HCT116 (cell line): ENCODE results near the gene TLR9. TPM values are rescaled to one million over a fixed set of nuclear protein-coding genes. Genes with fewer than 3 reads are reported as not detected.

ENCODE experiments used
- ATAC-seq: fragments of 200-7000 bp; cut with Tn5 transposase; 2 replicates; pipeline ENCODE4 v1.9.1; 2020; ENCODE audit warnings: mild to moderate bottlenecking, moderate library complexity
- BruUV-seq: library from RNA; stranded (reverse); fragments of 400-500 nt; replicated peaks from 2 replicates; lab custom pipeline; 2021; lab: Mats Ljungman, UMichigan
- CTCF ChIA-PET: fragments of 300-600 bp; sonication (Branson Sonifier 250); formaldehyde crosslinking; loops from one replicate; lab custom pipeline; 2021; ENCODE audit warnings: antibody characterized with exemption; lab: Charles Lee
- POLR2A ChIA-PET: fragments of 300-600, 350-600 bp; sonication (Branson Sonifier 250); formaldehyde crosslinking; loops from one replicate; lab custom pipeline; 2021; ENCODE audit warnings: antibody characterized with exemption; lab: Charles Lee
- RAD21 ChIA-PET, 2 experiments: fragments of 300-600 bp; sonication (Branson Sonifier 250); formaldehyde crosslinking; loops; one replicate each; lab custom pipeline; 2023; ENCODE audit warnings: low total read pairs in 2 of 2; ENCODE audit not compliant: uncharacterized antibody in 2 of 2, unreplicated experiment in 2 of 2, low non-redundant PET in 1 of 2; lab: Charles Lee
- DNase-seq: peaks from one replicate; pipeline ENCODE4 v3.0.0-alpha.2; 2010; ENCODE audit warnings: low read depth, low spot score
- H2AFZ ChIP-seq: fragments of 200-600 bp; shearing (Covaris generic), sonication (generic); 2 replicates; pipeline ENCODE4 v1.6.1; 2017; ENCODE audit warnings: low read depth, mixed run types, mixed read lengths, antibody characterized with exemption, low read length; ENCODE audit not compliant: poor library complexity, severe bottlenecking
- H3K27ac ChIP-seq: 2 replicates; pipeline ENCODE4 v1.5.1; 2012; ENCODE audit warnings: low read depth, low read length
- H3K27me3 ChIP-seq: fragments of 200-600 bp; sonication (generic); 2 replicates; pipeline ENCODE4 v1.6.1; 2016; ENCODE audit warnings: mixed run types, low read length, mixed read lengths; ENCODE audit not compliant: insufficient read depth
- H3K36me3 ChIP-seq, 2 experiments: fragments of 200-500 bp in 1 of 2; fragments of 200-600 bp in 1 of 2; sonication (Bioruptor generic) in 1 of 2; sonication (generic) in 1 of 2; 2 replicates each; pipeline versions ENCODE4 v1.5.1 to v1.6.1; 2014 to 2016; ENCODE audit warnings: low read length in 2 of 2, inconsistent platforms in 1 of 2, mixed read lengths in 1 of 2, mixed run types in 1 of 2; ENCODE audit not compliant: insufficient read depth in 2 of 2, control insufficient read depth in 1 of 2
- H3K4me1 ChIP-seq, 2 experiments: fragments of 200-600 bp in 1 of 2; sonication (generic) in 1 of 2; 2 replicates each; pipeline versions ENCODE4 v1.5.1 to v1.6.1; 2012 to 2017; ENCODE audit warnings: low read length in 2 of 2, inconsistent platforms in 1 of 2, mild to moderate bottlenecking in 1 of 2, mixed read lengths in 1 of 2, mixed run types in 1 of 2, moderate library complexity in 1 of 2; ENCODE audit not compliant: insufficient read depth in 2 of 2, control insufficient read depth in 1 of 2
- H3K4me2 ChIP-seq: fragments of 200-600 bp; sonication (generic); 2 replicates; pipeline ENCODE4 v1.6.1; 2017; ENCODE audit warnings: mixed run types, low read length, mixed read lengths
- H3K4me3 ChIP-seq, 2 experiments: fragments of 200-600 bp in 1 of 2; sonication (generic) in 1 of 2; replicated peaks in 1 of 2; 2 replicates each; pipeline ENCODE4 v1.5.1; 2011 to 2016; ENCODE audit warnings: low read length in 2 of 2, control low read depth in 1 of 2, low read depth in 1 of 2, mild to moderate bottlenecking in 1 of 2, mixed read lengths in 1 of 2, mixed run types in 1 of 2
- H3K79me2 ChIP-seq: fragments of 200-600 bp; sonication (generic); 2 replicates; pipeline ENCODE4 v1.6.1; 2017; ENCODE audit warnings: mild to moderate bottlenecking, mixed run types, low read length, moderate library complexity, mixed read lengths; ENCODE audit not compliant: insufficient read depth
- H3K9ac ChIP-seq: fragments of 200-600 bp; sonication (generic); 2 replicates; pipeline ENCODE4 v1.6.1; 2016; ENCODE audit warnings: low read length, mixed read lengths
- H3K9me2 ChIP-seq: fragments of 200-600 bp; sonication (generic), shearing (Covaris generic); 2 replicates; pipeline ENCODE4 v1.6.1; 2017; ENCODE audit warnings: mixed run types, mild to moderate bottlenecking, moderate library complexity; ENCODE audit not compliant: insufficient read depth
- H3K9me3 ChIP-seq, 2 experiments: fragments of 200-500 bp in 1 of 2; fragments of 200-600 bp in 1 of 2; sonication (Bioruptor generic) in 1 of 2; sonication (generic) in 1 of 2; 2 replicates each; pipeline ENCODE4 v1.6.1; 2014 to 2017; ENCODE audit warnings: low read length in 2 of 2, mixed read lengths in 2 of 2, inconsistent platforms in 1 of 2, low read depth in 1 of 2, mild to moderate bottlenecking in 1 of 2, mixed run types in 1 of 2, moderate library complexity in 1 of 2; ENCODE audit not compliant: control insufficient read depth in 1 of 2, insufficient read depth in 1 of 2
- H4K20me1 ChIP-seq: fragments of 200-600 bp; sonication (generic), shearing (Covaris generic); 2 replicates; pipeline ENCODE4 v1.6.1; 2017; ENCODE audit warnings: mixed run types, mild to moderate bottlenecking, moderate library complexity; ENCODE audit not compliant: insufficient read depth
- ATF3 ChIP-seq: IDR thresholded peaks from 2 replicates; pipeline ENCODE4 v1.6.1; 2012
- CBX3 ChIP-seq: IDR thresholded peaks from 2 replicates; pipeline ENCODE4 v1.6.1; 2012; ENCODE audit warnings: low read depth
- CEBPB ChIP-seq: IDR thresholded peaks from 2 replicates; pipeline ENCODE4 v1.6.1; 2012; ENCODE audit warnings: low read depth
- EGR1 ChIP-seq: IDR thresholded peaks from 2 replicates; pipeline ENCODE4 v1.6.1; 2012; ENCODE audit warnings: low read depth
- ELF1 ChIP-seq: IDR thresholded peaks from 2 replicates; pipeline ENCODE4 v1.6.1; 2012; ENCODE audit warnings: low read depth, borderline replicate concordance
- EZH2 ChIP-seq: fragments of 200-600 bp; sonication (generic); IDR thresholded peaks from 2 replicates; pipeline ENCODE4 v1.6.1; 2017; ENCODE audit warnings: antibody characterized with exemption, mixed run types
- EZH2phosphoT487 ChIP-seq: fragments of 200-600 bp; IDR thresholded peaks from 2 replicates; pipeline ENCODE4 v1.6.1; 2018; ENCODE audit warnings: antibody characterized with exemption, borderline replicate concordance
- FOSL1 ChIP-seq: IDR thresholded peaks from 2 replicates; pipeline ENCODE4 v1.6.1; 2012; ENCODE audit warnings: low read depth
- JUND ChIP-seq: IDR thresholded peaks from 2 replicates; pipeline ENCODE4 v1.6.1; 2012
- POLR2A ChIP-seq: IDR thresholded peaks from 2 replicates; pipeline ENCODE4 v1.7.0; 2011; ENCODE audit warnings: borderline replicate concordance; ENCODE audit not compliant: insufficient read depth, insufficient read length; ENCODE audit errors: extremely low read depth
- POLR2AphosphoS5 ChIP-seq: IDR thresholded peaks from 2 replicates; pipeline ENCODE4 v1.6.1; 2011; ENCODE audit warnings: mild to moderate bottlenecking, low read depth, low read length, moderate library complexity
- RAD21 ChIP-seq: IDR thresholded peaks from 2 replicates; pipeline ENCODE4 v1.6.1; 2012; ENCODE audit warnings: low read depth, mild to moderate bottlenecking
- SIN3A ChIP-seq: IDR thresholded peaks from 2 replicates; pipeline ENCODE4 v1.6.1; 2012; ENCODE audit warnings: low read depth
- SP1 ChIP-seq: IDR thresholded peaks from 2 replicates; pipeline ENCODE4 v1.6.1; 2012; ENCODE audit warnings: low read depth
- SRF ChIP-seq: IDR thresholded peaks from 2 replicates; pipeline ENCODE4 v1.6.1; 2012; ENCODE audit warnings: low read depth
- TCF7L2 ChIP-seq: IDR thresholded peaks from 2 replicates; pipeline ENCODE4 v1.7.0; 2011; ENCODE audit warnings: borderline replicate concordance, inconsistent platforms; ENCODE audit not compliant: insufficient read depth, insufficient read length; ENCODE audit errors: extremely low read depth
- YY1 ChIP-seq: IDR thresholded peaks from 2 replicates; pipeline ENCODE4 v1.6.1; 2011; ENCODE audit warnings: low read length, low read depth, moderate library complexity, mild to moderate bottlenecking; ENCODE audit not compliant: insufficient replicate concordance; ENCODE audit errors: extremely low read depth
- ZBTB33 ChIP-seq: IDR thresholded peaks from 2 replicates; pipeline ENCODE4 v1.6.1; 2011; ENCODE audit warnings: mild to moderate bottlenecking, low read length, moderate library complexity; ENCODE audit not compliant: insufficient replicate concordance; ENCODE audit errors: extremely low read depth
- ZFX ChIP-seq: fragments of 450-650 bp; IDR thresholded peaks from 2 replicates; pipeline ENCODE4 v1.6.1; 2017
- ZNF274 ChIP-seq: fragments of 200-500 bp; sonication (Bioruptor generic); IDR thresholded peaks from 2 replicates; pipeline ENCODE4 v1.6.1; 2014; ENCODE audit warnings: mild to moderate bottlenecking, low read depth, low read length, inconsistent platforms
- intact Hi-C: fragments of 100-400 bp; cut with micrococcal nuclease; formaldehyde crosslinking; loops from 2 replicates; pipeline ENCODE4 v1.10.0; 2022
- total RNA-seq: library from RNA; stranded (reverse); gene quantifications from one replicate; pipeline ENCODE4 v1.2.1, GENCODE V29; 2021; ENCODE audit not compliant: unreplicated experiment

Gene TLR9
- total RNA-seq, 1 experiment from 2014 or later: 0.15 TPM

GRCh38 chr3:52259035-52259434 lies 33.6 kb upstream of the TLR9 start:
- ChIA-PET RAD21 (no interaction called here), CTCF (no interaction called here), POLR2A (no interaction called here)
- Histone ChIP-seq H3K27ac (no peak overlapping the region), H3K27me3 (no peaks in the 10 kb centered on the region), H3K36me3 (peaks cover 83 to 84% of the 10 kb centered on the region in 2 experiments), H3K9me2 (no peaks in the 10 kb centered on the region), H3K9me3 (no peaks in the 10 kb centered on the region), H4K20me1 (peaks cover 3% of the 10 kb centered on the region; the same call in 1 of the 2 replicates), H3K4me1 (no peaks in the 10 kb centered on the region), H3K9ac (no peak overlapping the region), H3K4me2 (no peak overlapping the region), H3K79me2 (peaks cover 71% of the 10 kb centered on the region), H3K4me3 (no peak overlapping the region), H2AFZ (no peak overlapping the region)
- ATAC-seq (no peak), DNase-seq (no peak)
- intact Hi-C loops: no loop called here
- no TSS peak for BruUV-seq
- no peak for TF ChIP-seq FOSL1
- no peak for TF ChIP-seq CBX3
- no peak for TF ChIP-seq ELF1
- TF ChIP-seq EGR1: no peak
- TF ChIP-seq POLR2AphosphoS5: no peak

- intact Hi-C loops: no loop called here
- Histone ChIP-seq H2AFZ (no peak overlapping the region), H3K9ac (no peak overlapping the region), H3K36me3 (peaks cover 82 to 87% of the 10 kb centered on the region in 2 experiments), H4K20me1 (peaks cover 3% of the 10 kb centered on the region; the same call in 1 of the 2 replicates), H3K27ac (no peak overlapping the region), H3K4me2 (no peak overlapping the region), H3K4me1 (no peaks in the 10 kb centered on the region), H3K4me3 (no peak overlapping the region), H3K79me2 (peaks cover 60% of the 10 kb centered on the region), H3K27me3 (no peaks in the 10 kb centered on the region), H3K9me2 (no peaks in the 10 kb centered on the region), H3K9me3 (no peaks in the 10 kb centered on the region)
- no peak for DNase-seq
- ChIA-PET POLR2A (no interaction called here), RAD21 (no interaction called here), CTCF (no interaction called here)
- BruUV-seq: no TSS peak
- no peak for ATAC-seq
- no peak for TF ChIP-seq SRF
- no peak for TF ChIP-seq EZH2phosphoT487
- TF ChIP-seq SP1: no peak
- no peak for TF ChIP-seq EGR1
- TF ChIP-seq POLR2A: no peak
- TF ChIP-seq ZFX: no peak
- TF ChIP-seq SIN3A: no peak
- TF ChIP-seq EZH2: no peak
- no peak for TF ChIP-seq CBX3
- no peak for TF ChIP-seq RAD21
- TF ChIP-seq ZBTB33: no peak
- no peak for TF ChIP-seq JUND
- no peak for TF ChIP-seq TCF7L2
- TF ChIP-seq ZNF274: no peak
- no peak for TF ChIP-seq ATF3
- TF ChIP-seq CEBPB: no peak
- TF ChIP-seq FOSL1: no peak
- TF ChIP-seq YY1: no peak
Observed at GRCh38 chr3:52257911-52258310, 32.5 kb upstream of the TLR9 start.
